Limb (tissue), 2 donors: ENCODE measurements around the gene CLIC5.
"Not testable (repeated sequence)": the region's sequence is repeated elsewhere in the genome, so short reads cannot be mapped to it uniquely, and the experiment has no call there.

Experiments used
- DNase-seq, 2 donors: peaks; one replicate each; pipeline ENCODE4 v3.0.0-alpha.2; 2016; ENCODE audit errors: extremely low spot score in 2 of 2

CLIC5 gene

GRCh38 chr6:45928721-45929305, 86.8 kb downstream of the CLIC5 start:
- DNase-seq = no peak

- no peak for DNase-seq
Measured at GRCh38 chr6:45927421-45928320, 88.0 kb downstream of the CLIC5 start.

GRCh38 chr6:45926423-45926822, 89.2 kb downstream of the CLIC5 start:
- DNase-seq = not testable (repeated sequence)

GRCh38 chr6:45924763-45925342, 90.8 kb downstream of the CLIC5 start:
- no peak for DNase-seq

GRCh38 chr6:45923831-45924391, 91.7 kb downstream of the CLIC5 start:
- DNase-seq = no peak

GRCh38 chr6:45922728-45923351, 92.8 kb downstream of the CLIC5 start:
- peak; percentile 82 to 85 for DNase-seq

GRCh38 chr6:45921691-45922281, 93.9 kb downstream of the CLIC5 start:
- no peak for DNase-seq

- no peak for DNase-seq
Measured at GRCh38 chr6:45920819-45921511, 94.7 kb downstream of the CLIC5 start.

GRCh38 chr6:45917439-45917838, 98.2 kb downstream of the CLIC5 start:
- no peak for DNase-seq

GRCh38 chr6:45916692-45917091, 99.0 kb downstream of the CLIC5 start:
- no peak for DNase-seq

- DNase-seq = no peak
Measured at GRCh38 chr6:45915780-45916468, 99.7 kb downstream of the CLIC5 start.

- DNase-seq = no peak
Measured at GRCh38 chr6:45911691-45912090, 104.0 kb downstream of the CLIC5 start.

- no peak for DNase-seq
Measured at GRCh38 chr6:45903959-45904358, 111.7 kb downstream of the CLIC5 start.

GRCh38 chr6:45902984-45903383, 112.7 kb downstream of the CLIC5 start:
- no peak for DNase-seq

GRCh38 chr6:45901767-45902650, 113.7 kb downstream of the CLIC5 start:
- DNase-seq = no peak

- no peak for DNase-seq
Measured at GRCh38 chr6:45900808-45901752, 114.6 kb downstream of the CLIC5 start.

- no peak for DNase-seq
Measured at GRCh38 chr6:45899683-45899946, 116.0 kb downstream of the CLIC5 start.

- DNase-seq = no peak
Measured at GRCh38 chr6:45898941-45899682, 116.5 kb downstream of the CLIC5 start.
